GM23338 (cell line): ENCODE measurements around the gene GSG1. TPM values are rescaled to one million over a fixed set of nuclear protein-coding genes. Genes with fewer than 3 reads are reported as not detected.

Source experiments
- CREB1 ChIP-seq: fragments of 250-450 bp; sonication (Bioruptor Pico); IDR thresholded peaks from 2 replicates; pipeline ENCODE4 v1.5.0; 2020; ENCODE audit warnings: low read depth, mild to moderate bottlenecking, moderate library complexity
- polyA plus RNA-seq: library from polyadenylated mRNA; unstranded; fragments of >200 nt; fragmentation: Nextera tagmentation; extraction: Ambion mirVana; gene quantifications from 2 replicates; pipeline ENCODE4 v1.2.1, GENCODE V29; 2016
- total RNA-seq: library from RNA; depleted of rRNA; stranded (reverse); fragments of >200 nt; shearing (Covaris generic); gene quantifications from 2 replicates; pipeline ENCODE4 v1.2.3, GENCODE V29; 2014
- TF ChIP-seq, protein P1 (sequence below): fragments of 250-450 bp; sonication (Bioruptor Pico); IDR thresholded peaks from 2 replicates; pipeline ENCODE4 v1.5.0; 2020; ENCODE audit warnings: mild to moderate bottlenecking, moderate library complexity
- TF ChIP-seq, protein P2 (sequence below): IDR thresholded peaks from 2 replicates; pipeline ENCODE4 v1.6.1; 2016; ENCODE audit warnings: antibody characterized with exemption
- TF ChIP-seq, protein P3 (sequence below): IDR thresholded peaks from one replicate; pipeline ENCODE4 v1.6.1; 2018; ENCODE audit warnings: antibody characterized with exemption; ENCODE audit not compliant: unreplicated experiment

Gene GSG1
- total and polyA plus RNA-seq, 2 experiments from 2014 or later: 0.17 to 0.63 TPM

DNA sequence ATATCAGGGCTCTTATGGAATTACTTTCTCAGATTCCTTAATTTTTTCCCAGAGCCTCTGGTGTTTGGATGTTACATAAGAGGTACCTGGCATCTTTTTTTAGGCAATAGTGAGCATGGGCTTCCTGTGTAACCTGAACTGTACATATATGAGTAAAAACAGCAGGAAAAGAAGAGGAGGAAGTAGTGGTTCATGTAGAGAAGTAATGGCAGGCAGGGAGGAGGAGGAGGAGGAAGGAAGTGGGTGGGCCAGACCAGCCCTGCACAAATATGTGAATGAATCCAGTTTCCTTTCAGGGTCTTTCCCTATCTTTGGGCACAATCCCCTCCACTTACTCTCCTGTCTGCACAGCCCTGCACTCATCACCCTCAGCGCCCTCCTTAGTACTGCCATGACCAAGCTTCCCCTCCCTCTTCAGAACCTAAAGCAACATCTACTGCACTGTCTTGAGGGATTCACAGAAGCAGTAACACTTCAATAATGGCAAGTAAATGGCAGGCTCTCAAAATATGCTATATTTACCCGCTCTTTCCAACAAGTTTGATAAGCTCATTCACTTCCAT lies 40.9 kb upstream of the GSG1 start (continued):
- TF ChIP-seq, protein P1, sequence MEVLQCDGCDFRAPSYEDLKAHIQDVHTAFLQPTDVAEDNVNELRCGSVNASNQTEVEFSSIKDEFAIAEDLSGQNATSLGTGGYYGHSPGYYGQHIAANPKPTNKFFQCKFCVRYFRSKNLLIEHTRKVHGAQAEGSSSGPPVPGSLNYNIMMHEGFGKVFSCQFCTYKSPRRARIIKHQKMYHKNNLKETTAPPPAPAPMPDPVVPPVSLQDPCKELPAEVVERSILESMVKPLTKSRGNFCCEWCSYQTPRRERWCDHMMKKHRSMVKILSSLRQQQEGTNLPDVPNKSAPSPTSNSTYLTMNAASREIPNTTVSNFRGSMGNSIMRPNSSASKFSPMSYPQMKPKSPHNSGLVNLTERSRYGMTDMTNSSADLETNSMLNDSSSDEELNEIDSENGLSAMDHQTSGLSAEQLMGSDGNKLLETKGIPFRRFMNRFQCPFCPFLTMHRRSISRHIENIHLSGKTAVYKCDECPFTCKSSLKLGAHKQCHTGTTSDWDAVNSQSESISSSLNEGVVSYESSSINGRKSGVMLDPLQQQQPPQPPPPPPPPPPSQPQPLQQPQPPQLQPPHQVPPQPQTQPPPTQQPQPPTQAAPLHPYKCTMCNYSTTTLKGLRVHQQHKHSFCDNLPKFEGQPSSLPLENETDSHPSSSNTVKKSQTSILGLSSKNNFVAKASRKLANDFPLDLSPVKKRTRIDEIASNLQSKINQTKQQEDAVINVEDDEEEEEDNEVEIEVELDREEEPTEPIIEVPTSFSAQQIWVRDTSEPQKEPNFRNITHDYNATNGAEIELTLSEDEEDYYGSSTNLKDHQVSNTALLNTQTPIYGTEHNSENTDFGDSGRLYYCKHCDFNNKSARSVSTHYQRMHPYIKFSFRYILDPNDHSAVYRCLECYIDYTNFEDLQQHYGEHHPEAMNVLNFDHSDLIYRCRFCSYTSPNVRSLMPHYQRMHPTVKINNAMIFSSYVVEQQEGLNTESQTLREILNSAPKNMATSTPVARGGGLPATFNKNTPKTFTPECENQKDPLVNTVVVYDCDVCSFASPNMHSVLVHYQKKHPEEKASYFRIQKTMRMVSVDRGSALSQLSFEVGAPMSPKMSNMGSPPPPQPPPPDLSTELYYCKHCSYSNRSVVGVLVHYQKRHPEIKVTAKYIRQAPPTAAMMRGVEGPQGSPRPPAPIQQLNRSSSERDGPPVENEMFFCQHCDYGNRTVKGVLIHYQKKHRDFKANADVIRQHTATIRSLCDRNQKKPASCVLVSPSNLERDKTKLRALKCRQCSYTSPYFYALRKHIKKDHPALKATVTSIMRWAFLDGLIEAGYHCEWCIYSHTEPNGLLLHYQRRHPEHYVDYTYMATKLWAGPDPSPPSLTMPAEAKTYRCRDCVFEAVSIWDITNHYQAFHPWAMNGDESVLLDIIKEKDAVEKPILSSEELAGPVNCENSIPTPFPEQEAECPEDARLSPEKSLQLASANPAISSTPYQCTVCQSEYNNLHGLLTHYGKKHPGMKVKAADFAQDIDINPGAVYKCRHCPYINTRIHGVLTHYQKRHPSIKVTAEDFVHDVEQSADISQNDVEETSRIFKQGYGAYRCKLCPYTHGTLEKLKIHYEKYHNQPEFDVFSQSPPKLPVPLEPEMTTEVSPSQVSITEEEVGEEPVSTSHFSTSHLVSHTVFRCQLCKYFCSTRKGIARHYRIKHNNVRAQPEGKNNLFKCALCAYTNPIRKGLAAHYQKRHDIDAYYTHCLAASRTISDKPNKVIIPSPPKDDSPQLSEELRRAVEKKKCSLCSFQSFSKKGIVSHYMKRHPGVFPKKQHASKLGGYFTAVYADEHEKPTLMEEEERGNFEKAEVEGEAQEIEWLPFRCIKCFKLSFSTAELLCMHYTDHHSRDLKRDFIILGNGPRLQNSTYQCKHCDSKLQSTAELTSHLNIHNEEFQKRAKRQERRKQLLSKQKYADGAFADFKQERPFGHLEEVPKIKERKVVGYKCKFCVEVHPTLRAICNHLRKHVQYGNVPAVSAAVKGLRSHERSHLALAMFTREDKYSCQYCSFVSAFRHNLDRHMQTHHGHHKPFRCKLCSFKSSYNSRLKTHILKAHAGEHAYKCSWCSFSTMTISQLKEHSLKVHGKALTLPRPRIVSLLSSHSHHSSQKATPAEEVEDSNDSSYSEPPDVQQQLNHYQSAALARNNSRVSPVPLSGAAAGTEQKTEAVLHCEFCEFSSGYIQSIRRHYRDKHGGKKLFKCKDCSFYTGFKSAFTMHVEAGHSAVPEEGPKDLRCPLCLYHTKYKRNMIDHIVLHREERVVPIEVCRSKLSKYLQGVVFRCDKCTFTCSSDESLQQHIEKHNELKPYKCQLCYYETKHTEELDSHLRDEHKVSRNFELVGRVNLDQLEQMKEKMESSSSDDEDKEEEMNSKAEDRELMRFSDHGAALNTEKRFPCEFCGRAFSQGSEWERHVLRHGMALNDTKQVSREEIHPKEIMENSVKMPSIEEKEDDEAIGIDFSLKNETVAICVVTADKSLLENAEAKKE (CRISPR knock-in tag): no peak
- TF ChIP-seq, protein P2, sequence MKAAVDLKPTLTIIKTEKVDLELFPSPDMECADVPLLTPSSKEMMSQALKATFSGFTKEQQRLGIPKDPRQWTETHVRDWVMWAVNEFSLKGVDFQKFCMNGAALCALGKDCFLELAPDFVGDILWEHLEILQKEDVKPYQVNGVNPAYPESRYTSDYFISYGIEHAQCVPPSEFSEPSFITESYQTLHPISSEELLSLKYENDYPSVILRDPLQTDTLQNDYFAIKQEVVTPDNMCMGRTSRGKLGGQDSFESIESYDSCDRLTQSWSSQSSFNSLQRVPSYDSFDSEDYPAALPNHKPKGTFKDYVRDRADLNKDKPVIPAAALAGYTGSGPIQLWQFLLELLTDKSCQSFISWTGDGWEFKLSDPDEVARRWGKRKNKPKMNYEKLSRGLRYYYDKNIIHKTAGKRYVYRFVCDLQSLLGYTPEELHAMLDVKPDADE: no peak
- TF ChIP-seq CREB1 (CRISPR knock-in tag): no peak
- TF ChIP-seq, protein P3, sequence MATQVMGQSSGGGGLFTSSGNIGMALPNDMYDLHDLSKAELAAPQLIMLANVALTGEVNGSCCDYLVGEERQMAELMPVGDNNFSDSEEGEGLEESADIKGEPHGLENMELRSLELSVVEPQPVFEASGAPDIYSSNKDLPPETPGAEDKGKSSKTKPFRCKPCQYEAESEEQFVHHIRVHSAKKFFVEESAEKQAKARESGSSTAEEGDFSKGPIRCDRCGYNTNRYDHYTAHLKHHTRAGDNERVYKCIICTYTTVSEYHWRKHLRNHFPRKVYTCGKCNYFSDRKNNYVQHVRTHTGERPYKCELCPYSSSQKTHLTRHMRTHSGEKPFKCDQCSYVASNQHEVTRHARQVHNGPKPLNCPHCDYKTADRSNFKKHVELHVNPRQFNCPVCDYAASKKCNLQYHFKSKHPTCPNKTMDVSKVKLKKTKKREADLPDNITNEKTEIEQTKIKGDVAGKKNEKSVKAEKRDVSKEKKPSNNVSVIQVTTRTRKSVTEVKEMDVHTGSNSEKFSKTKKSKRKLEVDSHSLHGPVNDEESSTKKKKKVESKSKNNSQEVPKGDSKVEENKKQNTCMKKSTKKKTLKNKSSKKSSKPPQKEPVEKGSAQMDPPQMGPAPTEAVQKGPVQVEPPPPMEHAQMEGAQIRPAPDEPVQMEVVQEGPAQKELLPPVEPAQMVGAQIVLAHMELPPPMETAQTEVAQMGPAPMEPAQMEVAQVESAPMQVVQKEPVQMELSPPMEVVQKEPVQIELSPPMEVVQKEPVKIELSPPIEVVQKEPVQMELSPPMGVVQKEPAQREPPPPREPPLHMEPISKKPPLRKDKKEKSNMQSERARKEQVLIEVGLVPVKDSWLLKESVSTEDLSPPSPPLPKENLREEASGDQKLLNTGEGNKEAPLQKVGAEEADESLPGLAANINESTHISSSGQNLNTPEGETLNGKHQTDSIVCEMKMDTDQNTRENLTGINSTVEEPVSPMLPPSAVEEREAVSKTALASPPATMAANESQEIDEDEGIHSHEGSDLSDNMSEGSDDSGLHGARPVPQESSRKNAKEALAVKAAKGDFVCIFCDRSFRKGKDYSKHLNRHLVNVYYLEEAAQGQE: no peak
